Karpas-422 (cell line): ENCODE measurements around the gene OXA1L. TPM values are rescaled to one million over a fixed set of nuclear protein-coding genes. Genes with fewer than 3 reads are reported as not detected.
"Not testable (repeated sequence)": the region's sequence is repeated elsewhere in the genome, so short reads cannot be mapped to it uniquely, and the experiment has no call there.

ENCODE experiments used
- DNase-seq: peaks from one replicate; pipeline ENCODE4 v3.0.0-alpha.2; 2015
- H2AFZ ChIP-seq: fragments of 200-600 bp; sonication (generic); 2 replicates; pipeline ENCODE4 v1.6.1; 2014; ENCODE audit warnings: antibody characterized with exemption, low read length, mixed read lengths
- H3K27ac ChIP-seq: fragments of 200-600 bp; sonication (generic); 2 replicates; pipeline ENCODE4 v1.5.1; 2014; ENCODE audit warnings: mild to moderate bottlenecking, low read length, moderate library complexity
- H3K27me3 ChIP-seq: fragments of 200-600 bp; sonication (generic); 2 replicates; pipeline ENCODE4 v1.6.1; 2014; ENCODE audit warnings: low read length, mixed read lengths
- H3K36me3 ChIP-seq: fragments of 200-600 bp; sonication (generic); 2 replicates; pipeline ENCODE4 v1.6.1; 2014; ENCODE audit warnings: low read length, mixed read lengths; ENCODE audit not compliant: insufficient read depth
- H3K4me1 ChIP-seq: fragments of 200-600 bp; sonication (generic); 2 replicates; pipeline ENCODE4 v1.6.1; 2014; ENCODE audit warnings: mild to moderate bottlenecking, low read length, mixed read lengths
- H3K4me2 ChIP-seq: fragments of 200-600 bp; sonication (generic); 2 replicates; pipeline ENCODE4 v1.6.1; 2014; ENCODE audit warnings: low read length, low read depth, mild to moderate bottlenecking; ENCODE audit not compliant: poor library complexity, severe bottlenecking
- H3K4me3 ChIP-seq: fragments of 200-600 bp; sonication (generic); 2 replicates; pipeline ENCODE4 v1.5.1; 2014; ENCODE audit warnings: mild to moderate bottlenecking, antibody characterized with exemption, low read length, mixed read lengths
- H3K79me2 ChIP-seq: fragments of 200-600 bp; sonication (generic); 2 replicates; pipeline ENCODE4 v1.6.1; 2014; ENCODE audit warnings: mild to moderate bottlenecking, low read length, mixed read lengths
- H3K9ac ChIP-seq: fragments of 200-600 bp; sonication (generic); 2 replicates; pipeline ENCODE4 v1.6.0; 2014; ENCODE audit warnings: low read length
- H3K9me2 ChIP-seq: fragments of 200-600 bp; sonication (generic), shearing (Covaris generic); replicated peaks from 2 replicates; pipeline ENCODE4 v1.6.0; 2014; ENCODE audit warnings: mild to moderate bottlenecking, low read length, moderate library complexity; ENCODE audit not compliant: insufficient read depth
- H3K9me3 ChIP-seq: fragments of 300-700, 200-600 bp; sonication (generic); 2 replicates; pipeline ENCODE4 v1.6.1; 2014; ENCODE audit warnings: low read length, mixed read lengths
- H4K20me1 ChIP-seq: fragments of 200-600 bp; sonication (generic); 2 replicates; pipeline ENCODE4 v1.6.1; 2014; ENCODE audit warnings: mild to moderate bottlenecking, antibody characterized with exemption, low read length, low read depth; ENCODE audit not compliant: insufficient read depth
- total RNA-seq: library from RNA; depleted of rRNA; stranded (reverse); fragments of >200 nt; shearing (Covaris generic); gene quantifications from 2 replicates; pipeline ENCODE4 v1.2.3, GENCODE V29; 2014; ENCODE audit warnings: low replicate concordance

The OXA1L gene
- total RNA-seq, 1 experiment from 2014 or later = 484 TPM

DNA sequence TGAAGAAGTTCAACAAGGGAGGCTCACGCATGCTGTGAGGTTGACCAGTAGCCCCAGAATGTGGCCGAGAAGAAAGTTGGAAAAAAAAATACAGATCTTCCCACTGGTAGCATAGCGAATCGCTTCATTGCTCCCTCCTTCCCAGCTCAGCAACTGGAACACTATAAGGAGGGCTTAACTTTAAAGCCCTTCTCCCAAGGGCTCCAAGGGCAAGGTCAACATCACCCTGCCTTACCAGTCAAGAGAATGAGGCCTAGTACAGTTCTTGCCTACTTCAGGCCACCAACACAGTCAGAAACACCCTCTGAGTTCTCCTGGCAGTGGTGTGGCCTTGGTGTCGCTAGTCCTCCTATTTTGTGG lies 14.4 kb downstream of the OXA1L start:
- no peaks in the 10 kb centered on the region for H3K36me3 ChIP-seq

DNA sequence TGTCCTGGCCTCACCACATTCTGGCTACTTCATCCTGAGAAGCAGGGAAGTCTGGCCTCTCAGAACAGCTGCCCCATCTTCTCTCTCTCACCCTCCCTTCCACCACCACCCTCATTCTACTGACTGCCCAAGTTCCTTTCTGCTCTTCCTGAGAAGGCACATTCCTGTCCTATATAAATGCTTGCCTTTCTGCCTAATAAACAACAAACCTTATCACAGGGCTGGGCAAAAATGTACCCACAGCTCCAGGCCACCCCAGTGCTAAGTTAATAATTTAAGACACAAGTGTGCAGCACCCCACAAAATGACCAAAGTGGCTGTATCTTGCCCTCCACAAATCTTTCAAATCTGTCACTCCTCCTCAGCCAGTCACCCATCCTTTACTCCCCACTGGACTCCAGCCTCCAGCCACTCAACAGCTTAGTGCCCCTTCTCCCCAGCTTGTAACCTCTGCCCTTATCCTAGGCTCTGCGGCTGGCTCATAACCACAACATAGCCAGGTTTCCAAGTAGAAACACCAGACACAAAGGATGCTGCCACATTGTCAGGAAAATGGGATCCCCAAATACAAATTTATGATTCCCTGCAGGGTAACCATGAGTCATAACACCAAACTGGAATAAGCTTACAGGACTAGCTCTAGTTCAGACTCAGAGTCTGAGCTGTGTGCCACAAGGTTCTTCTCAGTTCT lies 15.0 kb downstream of the OXA1L start:
- no peaks in the 10 kb centered on the region for H3K27me3 ChIP-seq
- no peak overlapping the region for H3K27ac ChIP-seq
- DNase-seq = no peak
- no peaks in the 10 kb centered on the region for H3K9me2 ChIP-seq
- no peak overlapping the region for H2AFZ ChIP-seq
- H3K36me3 ChIP-seq = no peaks in the 10 kb centered on the region
- no peak overlapping the region for H3K4me2 ChIP-seq
- no peaks in the 10 kb centered on the region for H3K4me1 ChIP-seq
- no peak overlapping the region for H3K4me3 ChIP-seq
- H4K20me1 ChIP-seq = no peaks in the 10 kb centered on the region
- no peaks in the 10 kb centered on the region for H3K9me3 ChIP-seq
- H3K9ac ChIP-seq = no peak overlapping the region
- H3K79me2 ChIP-seq = no peaks in the 10 kb centered on the region

More for the DNA sequence above, 14.4 kb downstream of the OXA1L start:
- Histone ChIP-seq H3K27ac (no peak overlapping the region), H3K9me2 (no peaks in the 10 kb centered on the region), H3K4me3 (no peak overlapping the region), H3K9me3 (no peaks in the 10 kb centered on the region), H3K79me2 (no peaks in the 10 kb centered on the region), H4K20me1 (no peaks in the 10 kb centered on the region), H3K4me2 (no peak overlapping the region), H3K4me1 (no peaks in the 10 kb centered on the region), H3K27me3 (no peaks in the 10 kb centered on the region), H2AFZ (no peak overlapping the region), H3K9ac (no peak overlapping the region)
- no peak for DNase-seq

DNA sequence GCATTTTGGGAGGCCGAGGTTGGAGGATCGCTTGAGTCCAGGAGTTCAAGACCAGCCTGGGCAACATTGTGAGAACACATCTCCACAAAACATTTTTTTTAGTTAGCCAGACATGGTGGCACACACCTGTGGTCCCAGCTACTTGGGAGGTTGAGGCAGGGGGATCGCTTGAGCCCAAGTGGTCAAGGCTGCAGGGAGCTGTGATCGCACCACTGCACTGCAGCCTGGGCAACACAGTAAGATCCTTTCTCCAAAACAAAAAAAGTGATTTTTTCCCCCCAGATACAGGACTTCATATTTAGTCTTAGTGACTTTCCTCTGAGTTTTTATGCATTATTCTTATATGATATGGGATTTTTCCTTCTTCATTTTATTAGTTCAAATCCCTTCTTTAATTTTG lies 20.2 kb downstream of the OXA1L start:
- Histone ChIP-seq H3K27ac (no peak overlapping the region), H3K9me3 (no peaks in the 10 kb centered on the region), H3K36me3 (no peaks in the 10 kb centered on the region), H3K9me2 (no peaks in the 10 kb centered on the region), H3K4me1 (peaks cover 22% of the 10 kb centered on the region), H2AFZ (no peak overlapping the region), H3K79me2 (no peaks in the 10 kb centered on the region), H3K4me2 (no peak overlapping the region), H4K20me1 (no peaks in the 10 kb centered on the region), H3K4me3 (no peak overlapping the region), H3K27me3 (no peaks in the 10 kb centered on the region), H3K9ac (no peak overlapping the region)
- DNase-seq = no peak

- peaks cover 34% of the 10 kb centered on the region for H3K4me1 ChIP-seq
- H3K9ac ChIP-seq = no peak overlapping the region
- no peaks in the 10 kb centered on the region for H3K79me2 ChIP-seq
- no peaks in the 10 kb centered on the region for H3K27me3 ChIP-seq
- peak overlapping the region; percentile 13; the same call in 1 of the 2 replicates for H2AFZ ChIP-seq
- H3K4me3 ChIP-seq = no peak overlapping the region
- H3K27ac ChIP-seq = no peak overlapping the region
- DNase-seq = no peak
- no peaks in the 10 kb centered on the region for H4K20me1 ChIP-seq
- H3K9me3 ChIP-seq = no peaks in the 10 kb centered on the region
- no peaks in the 10 kb centered on the region for H3K36me3 ChIP-seq
- H3K9me2 ChIP-seq = no peaks in the 10 kb centered on the region
- no peak overlapping the region for H3K4me2 ChIP-seq
These were observed 24.8 kb downstream of the OXA1L start for GRCh38 chr14:22791301-22791700.

DNA sequence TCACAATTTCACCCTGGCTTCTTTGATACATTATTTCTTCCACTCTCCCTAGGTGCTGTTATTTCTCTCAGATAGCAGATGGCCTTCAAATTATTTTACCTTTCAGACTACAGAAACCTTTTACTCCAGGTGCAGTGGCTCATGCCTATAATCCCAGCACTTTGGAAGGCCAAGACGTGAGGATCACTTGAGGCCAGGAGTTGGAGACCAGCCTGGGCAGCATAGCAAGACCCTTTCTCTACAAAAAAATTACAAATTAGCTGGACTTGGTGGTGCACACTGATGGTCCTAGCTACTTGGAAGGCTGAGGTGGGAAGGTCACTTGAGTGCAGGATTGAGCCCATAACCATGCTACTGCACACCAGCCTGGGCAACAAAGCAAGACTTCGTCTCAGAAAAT lies 25.7 kb downstream of the OXA1L start:
- no peaks in the 10 kb centered on the region for H3K79me2 ChIP-seq
- H3K27me3 ChIP-seq = no peaks in the 10 kb centered on the region
- peaks cover 34% of the 10 kb centered on the region for H3K4me1 ChIP-seq
- H3K27ac ChIP-seq = no peak overlapping the region
- H4K20me1 ChIP-seq = no peaks in the 10 kb centered on the region
- no peak overlapping the region for H3K9ac ChIP-seq
- DNase-seq = no peak
- no peaks in the 10 kb centered on the region for H3K9me2 ChIP-seq
- no peaks in the 10 kb centered on the region for H3K36me3 ChIP-seq
- H3K4me2 ChIP-seq = no peak overlapping the region
- H2AFZ ChIP-seq = no peak overlapping the region
- H3K4me3 ChIP-seq = no peak overlapping the region
- no peaks in the 10 kb centered on the region for H3K9me3 ChIP-seq

DNA sequence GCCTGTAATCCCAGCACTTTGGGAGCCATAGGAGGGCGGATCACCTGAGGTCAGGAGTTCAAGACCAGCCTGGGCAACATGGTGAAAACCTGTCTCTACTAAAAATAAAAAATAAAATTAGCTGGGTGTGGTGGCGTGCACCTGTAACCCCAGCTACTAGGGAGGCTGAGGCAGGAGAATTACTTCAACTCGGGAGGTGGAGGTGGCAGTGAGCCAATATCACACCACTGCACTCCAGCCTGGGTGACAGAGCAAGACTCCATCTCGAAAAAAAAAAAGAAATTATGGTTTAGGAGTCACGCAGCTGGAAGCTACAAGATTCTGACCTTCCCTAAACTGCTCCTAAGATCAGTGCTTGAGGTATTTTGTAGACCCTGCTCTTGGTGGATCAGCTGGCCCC lies 27.1 kb downstream of the OXA1L start:
- H3K27ac ChIP-seq, H3K79me2 ChIP-seq: not testable (repeated sequence)
- peaks cover 45% of the 10 kb centered on the region for H3K4me1 ChIP-seq

GRCh38 chr14:22793976-22794375 lies 27.5 kb downstream of the OXA1L start:
- Histone ChIP-seq H4K20me1 (no peaks in the 10 kb centered on the region), H3K4me2 (no peak overlapping the region), H3K27me3 (no peaks in the 10 kb centered on the region), H3K9me3 (no peaks in the 10 kb centered on the region), H3K36me3 (no peaks in the 10 kb centered on the region), H3K9ac (no peak overlapping the region), H2AFZ (no peak overlapping the region), H3K9me2 (no peaks in the 10 kb centered on the region), H3K27ac (no peak overlapping the region), H3K79me2 (no peaks in the 10 kb centered on the region), H3K4me1 (peaks cover 45% of the 10 kb centered on the region), H3K4me3 (no peak overlapping the region)
- DNase-seq = no peak

More for the DNA sequence above, 27.1 kb downstream of the OXA1L start:
- not testable (repeated sequence) for H3K9me2 ChIP-seq, DNase-seq, H4K20me1 ChIP-seq, H3K27me3 ChIP-seq, H3K9ac ChIP-seq, H3K4me2 ChIP-seq, H3K4me3 ChIP-seq, H2AFZ ChIP-seq, H3K36me3 ChIP-seq, H3K9me3 ChIP-seq

DNA sequence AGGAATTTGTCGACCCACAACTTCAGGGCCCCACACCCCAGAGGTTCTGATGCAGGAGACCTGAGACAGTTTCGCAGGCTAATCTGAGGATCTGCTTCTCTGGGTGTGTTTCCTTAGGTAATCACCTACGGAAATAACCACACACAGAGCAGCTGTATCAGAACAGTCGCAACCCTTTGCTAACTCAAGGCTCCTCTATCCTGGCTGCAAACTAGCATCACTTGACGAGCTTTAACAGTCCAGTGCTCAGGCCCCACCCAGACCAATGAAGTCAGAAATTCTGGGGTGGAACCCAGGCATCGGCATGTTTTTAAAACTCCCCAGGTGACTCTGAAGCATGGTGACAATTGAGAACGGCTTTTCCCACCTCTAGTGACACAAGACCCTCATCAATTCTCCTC lies 28.1 kb downstream of the OXA1L start:
- no peaks in the 10 kb centered on the region for H3K79me2 ChIP-seq

More for the DNA sequence above, 28.1 kb downstream of the OXA1L start:
- Histone ChIP-seq H4K20me1 (no peaks in the 10 kb centered on the region), H2AFZ (no peak overlapping the region), H3K4me2 (no peak overlapping the region), H3K36me3 (no peaks in the 10 kb centered on the region), H3K4me3 (no peak overlapping the region), H3K4me1 (peaks cover 43% of the 10 kb centered on the region), H3K27ac (no peak overlapping the region), H3K9ac (no peak overlapping the region), H3K27me3 (no peaks in the 10 kb centered on the region), H3K9me2 (no peaks in the 10 kb centered on the region), H3K9me3 (no peaks in the 10 kb centered on the region)
- DNase-seq = peak; percentile 60
